Measurements from ENCODE around the gene GPRC5C.

DNA sequence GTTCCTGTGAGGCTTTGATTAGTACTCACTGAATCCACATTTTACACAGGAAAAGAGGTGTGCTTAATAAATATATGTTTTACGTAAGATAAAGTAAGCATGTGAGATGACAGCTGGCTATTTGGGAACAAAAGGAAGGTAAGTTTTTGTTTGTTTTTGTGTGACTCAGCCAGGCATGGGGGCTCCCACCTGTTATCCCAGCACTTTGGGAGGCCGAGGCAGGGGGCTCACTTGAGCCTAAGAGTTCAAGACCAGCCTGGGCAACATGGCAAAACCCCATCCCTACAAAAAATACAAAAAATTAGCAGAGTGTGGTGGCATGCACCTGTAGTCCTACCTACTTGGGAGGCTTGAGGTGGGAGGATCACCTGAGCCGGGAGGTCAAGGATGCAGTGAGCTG is 46.7 kb upstream of the GPRC5C start:
- TF ChIP-seq EGR1 (conservative IDR thresholded peaks at IDR 0.05) (no peak), EZH2 (IDR thresholded peaks at IDR 0.05; ENCODE audit: borderline replicate concordance, low read depth, low read length) (no peak), BACH1 (tag; IDR thresholded peaks at IDR 0.05) (no peak), SIX5 (IDR thresholded peaks at IDR 0.05; ENCODE audit: borderline replicate concordance in 1 of 2, insufficient read depth in 1 of 2, low read depth in 1 of 2, low read length in 2 of 2) (no peak)
- TF ChIP-seq, protein P1, sequence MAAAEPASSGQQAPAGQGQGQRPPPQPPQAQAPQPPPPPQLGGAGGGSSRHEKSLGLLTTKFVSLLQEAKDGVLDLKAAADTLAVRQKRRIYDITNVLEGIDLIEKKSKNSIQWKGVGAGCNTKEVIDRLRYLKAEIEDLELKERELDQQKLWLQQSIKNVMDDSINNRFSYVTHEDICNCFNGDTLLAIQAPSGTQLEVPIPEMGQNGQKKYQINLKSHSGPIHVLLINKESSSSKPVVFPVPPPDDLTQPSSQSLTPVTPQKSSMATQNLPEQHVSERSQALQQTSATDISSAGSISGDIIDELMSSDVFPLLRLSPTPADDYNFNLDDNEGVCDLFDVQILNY (CRISPR knock-in tag; IDR thresholded peaks at IDR 0.05) = no peak
